AG04449 (cell line): Measurements from ENCODE around the gene CYFIP1.

Experiments used
- CTCF ChIA-PET: fragments of 350-600 bp; formaldehyde crosslinking; extraction: SDS; loops from one replicate; lab custom pipeline; 2021; ENCODE audit warnings: antibody characterized with exemption; lab: Yijun Ruan, JAX
- POLR2A ChIA-PET: fragments of 400-600, 350-600 bp; formaldehyde crosslinking; extraction: SDS; loops from one replicate; lab custom pipeline; 2020; ENCODE audit warnings: antibody characterized with exemption, inconsistent platforms; lab: Yijun Ruan, JAX
- DNase-seq: peaks from one replicate; pipeline ENCODE4 v3.0.0-alpha.2; 2010; ENCODE audit warnings: low read depth, low spot score
- H3K4me3 ChIP-seq: 2 replicates; pipeline ENCODE4 v1.5.1; 2011; ENCODE audit warnings: low read depth, mild to moderate bottlenecking, control low read depth, low read length
- TF ChIP-seq, protein P1 (sequence below): IDR thresholded peaks from one replicate; pipeline ENCODE4 v1.5.1; 2011; ENCODE audit warnings: mild to moderate bottlenecking, moderate library complexity, low read length, control low read depth, inconsistent platforms; ENCODE audit not compliant: insufficient read depth; ENCODE audit errors: missing control alignments

The CYFIP1 gene

GRCh38 chr15:22887157-22887951 lies 92.8 kb downstream of the CYFIP1 start:
- DNase-seq: peak; percentile 23
- CTCF ChIA-PET: interaction anchor here (2.0 kb wide), 1 partner anchor 17 kb away, joined by 4 read pairs; no protein-coding TSS in a partner anchor
- TF ChIP-seq, protein P1, sequence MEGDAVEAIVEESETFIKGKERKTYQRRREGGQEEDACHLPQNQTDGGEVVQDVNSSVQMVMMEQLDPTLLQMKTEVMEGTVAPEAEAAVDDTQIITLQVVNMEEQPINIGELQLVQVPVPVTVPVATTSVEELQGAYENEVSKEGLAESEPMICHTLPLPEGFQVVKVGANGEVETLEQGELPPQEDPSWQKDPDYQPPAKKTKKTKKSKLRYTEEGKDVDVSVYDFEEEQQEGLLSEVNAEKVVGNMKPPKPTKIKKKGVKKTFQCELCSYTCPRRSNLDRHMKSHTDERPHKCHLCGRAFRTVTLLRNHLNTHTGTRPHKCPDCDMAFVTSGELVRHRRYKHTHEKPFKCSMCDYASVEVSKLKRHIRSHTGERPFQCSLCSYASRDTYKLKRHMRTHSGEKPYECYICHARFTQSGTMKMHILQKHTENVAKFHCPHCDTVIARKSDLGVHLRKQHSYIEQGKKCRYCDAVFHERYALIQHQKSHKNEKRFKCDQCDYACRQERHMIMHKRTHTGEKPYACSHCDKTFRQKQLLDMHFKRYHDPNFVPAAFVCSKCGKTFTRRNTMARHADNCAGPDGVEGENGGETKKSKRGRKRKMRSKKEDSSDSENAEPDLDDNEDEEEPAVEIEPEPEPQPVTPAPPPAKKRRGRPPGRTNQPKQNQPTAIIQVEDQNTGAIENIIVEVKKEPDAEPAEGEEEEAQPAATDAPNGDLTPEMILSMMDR: no peak
- POLR2A ChIA-PET: interaction anchor here (1.0 to 1.1 kb wide), 2 partner anchors 14 to 93 kb away, joined by 3 to 6 read pairs; no protein-coding TSS in a partner anchor
- H3K4me3 ChIP-seq: no peak overlapping the region

DNA sequence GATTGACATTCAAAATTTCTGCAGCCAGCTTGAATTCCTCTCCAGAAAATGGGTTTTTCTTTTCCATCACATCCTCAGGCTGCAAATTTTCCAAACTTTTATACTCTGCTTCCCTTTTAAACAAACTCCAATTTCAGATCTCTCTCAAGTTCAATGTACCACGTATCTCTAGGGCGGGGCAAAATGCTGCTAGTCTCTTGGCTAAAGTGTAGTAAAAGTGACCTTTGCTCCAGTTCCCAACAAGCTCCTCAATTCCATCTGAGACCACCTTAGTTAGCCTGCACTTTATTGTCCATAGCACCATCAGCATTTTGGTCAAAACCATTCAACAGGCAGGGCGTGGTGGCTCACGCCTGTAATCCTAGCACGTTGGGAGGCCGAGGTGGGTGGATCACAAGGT lies 95.0 kb downstream of the CYFIP1 start:
- H3K4me3 ChIP-seq: no peak overlapping the region
- no peak for DNase-seq
- TF ChIP-seq, protein P1: no peak
- POLR2A ChIA-PET: no interaction called here
- CTCF ChIA-PET: interaction anchor here (1.0 to 1.2 kb wide), 2 partner anchors 9 to 12 kb away, joined by 3 to 7 read pairs; no protein-coding TSS in a partner anchor

- ChIA-PET CTCF (interaction anchor here (1.2 kb wide), 1 partner anchor 11 kb away, joined by 7 read pairs; no protein-coding TSS in a partner anchor), POLR2A (no interaction called here)
- no peak for DNase-seq
- TF ChIP-seq, protein P1: no peak
- no peak overlapping the region for H3K4me3 ChIP-seq
Measured at GRCh38 chr15:22884344-22884743, 95.8 kb downstream of the CYFIP1 start.

GRCh38 chr15:22883196-22883595 lies 97.0 kb downstream of the CYFIP1 start:
- CTCF ChIA-PET: no interaction called here
- TF ChIP-seq, protein P1: no peak
- POLR2A ChIA-PET: no interaction called here
- no peak overlapping the region for H3K4me3 ChIP-seq
- no peak for DNase-seq

DNA sequence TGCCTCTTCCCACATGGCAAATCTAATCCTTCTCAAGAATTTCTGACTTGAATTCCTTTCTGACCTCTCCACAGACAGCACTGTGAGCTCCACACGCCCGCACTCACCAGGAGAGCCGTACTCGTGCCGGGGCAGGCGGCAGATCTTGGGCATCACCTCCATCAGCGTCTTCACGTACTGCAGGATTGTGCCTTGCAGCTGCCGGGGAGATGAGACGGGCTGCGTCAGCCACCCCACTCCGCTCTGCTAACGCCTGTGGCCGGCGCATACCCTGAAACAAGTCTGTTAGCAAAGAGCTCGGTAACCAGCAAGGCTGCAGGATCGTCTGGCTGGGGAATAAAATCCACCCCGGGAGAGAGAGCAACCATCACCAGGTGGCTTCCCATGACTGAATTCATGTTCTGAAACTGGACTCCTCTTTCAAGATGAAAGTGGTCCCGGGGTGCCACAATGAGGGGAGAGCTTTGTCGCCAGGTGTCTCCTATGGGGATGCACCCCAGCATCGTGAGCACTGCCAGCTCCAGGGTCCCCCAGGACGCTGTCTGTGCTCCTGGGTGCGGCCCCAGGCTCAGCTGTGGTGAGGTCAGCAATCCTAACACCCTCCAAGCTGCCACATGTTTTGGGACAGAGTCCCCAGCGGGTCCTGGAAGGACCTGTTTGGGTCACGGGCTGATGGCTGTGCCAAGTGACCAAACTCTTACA lies 98.3 kb downstream of the CYFIP1 start:
- H3K4me3 ChIP-seq: no peak overlapping the region
- ChIA-PET CTCF (no interaction called here), POLR2A (interaction anchor here (1.0 kb wide), 1 partner anchor 9 kb away, joined by 4 read pairs; no protein-coding TSS in a partner anchor)
- DNase-seq: no peak
- TF ChIP-seq, protein P1: no peak
